Body of pancreas (tissue), 4 donors: ENCODE data around the gene ZNF692. TPM values are rescaled to one million over a fixed set of nuclear protein-coding genes. Genes with fewer than 3 reads are reported as not detected.

ENCODE experiments used
- ATAC-seq: fragments of 150-250 bp; one replicate; pipeline ENCODE4 v1.9.1; 2016
- DNase-seq, 4 donors: peaks; one replicate each; pipeline ENCODE4 v3.0.0-alpha.2; 2019
- H3K27ac ChIP-seq, 4 donors: fragments of 200-600 bp; sonication (generic); 1 replicate in 3 of 4; 2 replicates in 1 of 4; pipeline versions ENCODE4 v1.5.1 to v1.6.1; 2016 to 2019; ENCODE audit warnings: mild to moderate bottlenecking in 1 of 4, mixed read lengths in 1 of 4, moderate library complexity in 1 of 4
- H3K27me3 ChIP-seq, 2 donors: fragments of 200-600 bp; sonication (generic); one replicate each; pipeline ENCODE4 v1.6.0; 2016; ENCODE audit warnings: mild to moderate bottlenecking in 1 of 2
- H3K36me3 ChIP-seq, 2 donors: fragments of 200-600 bp; sonication (generic); replicated peaks in 1 of 2; 2 replicates each; pipeline ENCODE4 v1.5.1; 2016; ENCODE audit warnings: low read depth in 2 of 2; ENCODE audit not compliant: insufficient read depth in 1 of 2
- H3K4me1 ChIP-seq: fragments of 200-600 bp; sonication (generic); one replicate; pipeline ENCODE4 v1.6.0; 2016
- H3K4me3 ChIP-seq, 2 donors: fragments of 200-600 bp; sonication (generic); 1 replicate in 1 of 2; 2 replicates in 1 of 2; pipeline ENCODE4 v1.5.1; 2016 to 2019
- H3K9me3 ChIP-seq, 3 donors: fragments of 200-600 bp; sonication (generic); 1 replicate in 2 of 3; 2 replicates in 1 of 3; pipeline ENCODE4 v1.5.1; 2016
- CTCF ChIP-seq, 7 experiments: fragments of 450-650 bp in 4 of 7; fragments of 200-600 bp in 3 of 7; sonication (generic) in 3 of 7; IDR thresholded peaks; one replicate each; pipeline ENCODE4 v1.5.1; 2016 to 2019; ENCODE audit warnings: antibody characterized with exemption in 7 of 7
- POLR2A ChIP-seq, 3 donors: fragments of 450-650 bp; IDR thresholded peaks; one replicate each; pipeline ENCODE4 v1.6.1; 2016; ENCODE audit warnings: antibody characterized with exemption in 3 of 3, mild to moderate bottlenecking in 2 of 3
- WGBS, 2 donors: methylation state at CpG; one replicate each; pipeline ENCODE4 v1.1.5; 2017; 5-methylcytosine and 5-hydroxymethylcytosine counted together
- intact Hi-C: fragments of 100-400 bp; cut with DNase I; formaldehyde crosslinking; loops from one replicate; pipeline ENCODE4 v1.15.1; 2023
- total RNA-seq, 2 donors: library from RNA; depleted of rRNA; stranded (reverse); fragments of >200 nt; gene quantifications; one replicate each; pipeline ENCODE4 v1.1.0, GENCODE V29; 2016

ZNF692 gene
- total RNA-seq, 2 donors from 2014 or later: 35.8 to 128 TPM

GRCh38 chr1:248881261-248881660, 22.4 kb upstream of the ZNF692 start:
- intact Hi-C loops: no loop called here
- ATAC-seq (no peak), DNase-seq (no peak)
- Histone ChIP-seq H3K4me1 (no peaks in the 10 kb centered on the region), H3K9me3 (no peaks in the 10 kb centered on the region), H3K27me3 (no peaks in the 10 kb centered on the region), H3K4me3 (no peak overlapping the region), H3K36me3 (no peaks in the 10 kb centered on the region), H3K27ac (no peak overlapping the region)
- WGBS, 2 donors: 70 to 76% methylated on average over 1 of the region's 1 CpG
- no peak for TF ChIP-seq CTCF (IDR thresholded peaks at IDR 0.05)
- no peak for TF ChIP-seq POLR2A (IDR thresholded peaks at IDR 0.05)

GRCh38 chr1:248873993-248874533, 15.2 kb upstream of the ZNF692 start:
- no peaks in the 10 kb centered on the region for H3K9me3 ChIP-seq
- H3K36me3 ChIP-seq: no peaks in the 10 kb centered on the region
- DNase-seq (peak; percentile 82 to 85 (median 84)), ATAC-seq (peak; percentile 68)
- peak overlapping the region; percentile 92 to 97 (median 94) for H3K27ac ChIP-seq
- TF ChIP-seq CTCF (IDR thresholded peaks at IDR 0.05) (peak in 1 of 7 experiments; percentile 2), POLR2A (IDR thresholded peaks at IDR 0.05) (no peak)
- intact Hi-C loops: no loop called here
- no peak overlapping the region for H3K4me3 ChIP-seq
- no peaks in the 10 kb centered on the region for H3K27me3 ChIP-seq
- WGBS, 2 donors: 4% methylated on average over 23 of the region's 23 CpGs
- peaks cover 11% of the 10 kb centered on the region for H3K4me1 ChIP-seq

GRCh38 chr1:248873409-248873992, 14.6 kb upstream of the ZNF692 start:
- TF ChIP-seq POLR2A (IDR thresholded peaks at IDR 0.05): peak; percentile 67 to 90 (median 86)
- TF ChIP-seq CTCF (IDR thresholded peaks at IDR 0.05): peak in 2 of 7 experiments; percentile 2 to 16
- no peaks in the 10 kb centered on the region for H3K27me3 ChIP-seq
- peak; percentile 95 to 96 (median 96) for DNase-seq
- H3K4me1 ChIP-seq: peaks cover 11% of the 10 kb centered on the region
- peak; percentile 91 for ATAC-seq
- H3K36me3 ChIP-seq: no peaks in the 10 kb centered on the region
- 0 to 1% methylated on average over 12 to 41 of the region's 41 CpGs for WGBS, 2 donors
- intact Hi-C loops: no loop called here
- H3K4me3 ChIP-seq: peak overlapping the region; percentile 23 to 25
- H3K9me3 ChIP-seq: no peaks in the 10 kb centered on the region
- H3K27ac ChIP-seq: peak overlapping the region; percentile 92 to 97 (median 94)

GRCh38 chr1:248872752-248873408, 14.0 kb upstream of the ZNF692 start:
- H3K36me3 ChIP-seq: no peaks in the 10 kb centered on the region
- peaks cover 11% of the 10 kb centered on the region for H3K4me1 ChIP-seq
- 3% methylated on average over 22 to 31 of the region's 31 CpGs for WGBS, 2 donors
- ATAC-seq (peak; percentile 54), DNase-seq (peak; percentile 55 to 73 (median 66))
- no peaks in the 10 kb centered on the region for H3K27me3 ChIP-seq
- peak in 1 of 7 experiments; percentile 3 for TF ChIP-seq CTCF (IDR thresholded peaks at IDR 0.05)
- TF ChIP-seq POLR2A (IDR thresholded peaks at IDR 0.05): no peak
- H3K4me3 ChIP-seq: peak overlapping the region; percentile 23 to 25
- H3K27ac ChIP-seq: peak overlapping the region; percentile 92 to 97 (median 94)
- H3K9me3 ChIP-seq: no peaks in the 10 kb centered on the region
- intact Hi-C loops: no loop called here
